CD14-positive monocyte (primary cell): ENCODE measurements around the gene HIVEP3. TPM values are rescaled to one million over a fixed set of nuclear protein-coding genes. Genes with fewer than 3 reads are reported as not detected.
A peak's percentile ranks its signal among the peaks of the same experiment; 100 is the strongest.

Experiments
- DNase-seq, 3 donors: peaks; one replicate each; pipeline ENCODE4 v3.0.0-alpha.2; 2011 to 2022
- H2AFZ ChIP-seq: 2 replicates; pipeline ENCODE4 v1.6.0; 2012; ENCODE audit warnings: mild to moderate bottlenecking, low read depth, low read length, inconsistent platforms; ENCODE audit not compliant: insufficient read depth, poor library complexity, severe bottlenecking
- H3K27ac ChIP-seq, 2 donors: 1 replicate in 1 of 2; 2 replicates in 1 of 2; pipeline ENCODE4 v1.5.1; 2012 to 2013; ENCODE audit warnings: low read length in 2 of 2, control low read depth in 1 of 2, inconsistent platforms in 1 of 2, low read depth in 1 of 2, mild to moderate bottlenecking in 1 of 2
- H3K27me3 ChIP-seq, 2 donors: one replicate each; pipeline versions ENCODE4 v1.6.0 to v1.6.1; 2011 to 2013; ENCODE audit warnings: low read length in 2 of 2; ENCODE audit not compliant: control insufficient read depth in 2 of 2, insufficient read depth in 2 of 2
- H3K36me3 ChIP-seq, 2 donors: replicated peaks in 1 of 2; 1 replicate in 1 of 2; 2 replicates in 1 of 2; pipeline versions ENCODE4 v1.5.1 to v1.6.1; 2012 to 2013; ENCODE audit warnings: low read length in 2 of 2, control low read depth in 1 of 2, inconsistent platforms in 1 of 2, mild to moderate bottlenecking in 1 of 2; ENCODE audit not compliant: insufficient read depth in 2 of 2, control insufficient read depth in 1 of 2
- H3K4me1 ChIP-seq, 2 donors: 1 replicate in 1 of 2; 2 replicates in 1 of 2; pipeline versions ENCODE4 v1.5.1 to v1.6.1; 2012 to 2013; ENCODE audit warnings: low read length in 2 of 2, control low read depth in 1 of 2, inconsistent platforms in 1 of 2, mild to moderate bottlenecking in 1 of 2, moderate library complexity in 1 of 2; ENCODE audit not compliant: insufficient read depth in 2 of 2, control insufficient read depth in 1 of 2
- H3K4me2 ChIP-seq: replicated peaks from 2 replicates; pipeline ENCODE3; 2012; ENCODE audit warnings: low read length, moderate library complexity, mild to moderate bottlenecking; ENCODE audit not compliant: poor library complexity, severe bottlenecking; ENCODE audit errors: extremely low read depth
- H3K4me3 ChIP-seq, 3 experiments: fragments of 200-600 bp in 1 of 3; sonication (generic) in 1 of 3; replicated peaks in 1 of 3; 1 replicate in 2 of 3; 2 replicates in 1 of 3; pipeline ENCODE4 v1.5.1; 2011 to 2013; ENCODE audit warnings: low read length in 3 of 3, mild to moderate bottlenecking in 3 of 3, control low read depth in 2 of 3, low read depth in 2 of 3, inconsistent platforms in 1 of 3, moderate library complexity in 1 of 3
- H3K79me2 ChIP-seq: 2 replicates; pipeline ENCODE4 v1.6.0; 2012; ENCODE audit warnings: mild to moderate bottlenecking, control low read depth, inconsistent platforms, low read length, moderate library complexity; ENCODE audit not compliant: insufficient read depth
- H3K9ac ChIP-seq: 2 replicates; pipeline ENCODE4 v1.6.0; 2017; ENCODE audit warnings: low read length, mild to moderate bottlenecking; ENCODE audit not compliant: insufficient read depth, poor library complexity, severe bottlenecking
- H3K9me3 ChIP-seq, 2 donors: replicated peaks in 1 of 2; 1 replicate in 1 of 2; 2 replicates in 1 of 2; pipeline versions ENCODE4 v1.5.1 to v1.6.1; 2012 to 2013; ENCODE audit warnings: low read length in 2 of 2, control low read depth in 1 of 2; ENCODE audit not compliant: control insufficient read depth in 1 of 2, insufficient read depth in 1 of 2
- H4K20me1 ChIP-seq: 2 replicates; pipeline ENCODE4 v1.6.0; 2012; ENCODE audit warnings: mild to moderate bottlenecking, low read length, control low read depth, moderate library complexity; ENCODE audit not compliant: insufficient read depth
- H3K27ac Mint-ChIP-seq, 7 donors: one replicate each; pipeline ENCODE4 v1.8.0; 2020; ENCODE audit warnings: mild to moderate bottlenecking in 7 of 7, mixed read lengths in 7 of 7, moderate library complexity in 6 of 7, inconsistent platforms in 2 of 7
- H3K27me3 Mint-ChIP-seq, 3 donors: one replicate each; pipeline ENCODE4 v1.8.0; 2021 to 2022; ENCODE audit warnings: low read depth in 3 of 3, mild to moderate bottlenecking in 3 of 3, mixed read lengths in 3 of 3, moderate library complexity in 3 of 3, inconsistent platforms in 1 of 3
- H3K36me3 Mint-ChIP-seq, 2 donors: one replicate each; pipeline ENCODE4 v1.8.0; 2020; ENCODE audit warnings: mixed read lengths in 2 of 2, inconsistent platforms in 1 of 2, mild to moderate bottlenecking in 1 of 2
- H3K4me1 Mint-ChIP-seq: one replicate; pipeline ENCODE4 v1.8.0; 2020; ENCODE audit warnings: mild to moderate bottlenecking, mixed read lengths
- H3K4me3 Mint-ChIP-seq, 2 donors: one replicate each; pipeline ENCODE4 v1.8.0; 2020; ENCODE audit warnings: mild to moderate bottlenecking in 2 of 2, mixed read lengths in 2 of 2, moderate library complexity in 1 of 2
- H3K9me3 Mint-ChIP-seq, 7 donors: one replicate each; pipeline ENCODE4 v1.8.0; 2020 to 2022; ENCODE audit warnings: mixed read lengths in 7 of 7, mild to moderate bottlenecking in 6 of 7, moderate library complexity in 6 of 7, inconsistent platforms in 2 of 7
- CTCF ChIP-seq: fragments of 200-600 bp; IDR thresholded peaks from one replicate; pipeline ENCODE4 v1.8.0; 2022; ENCODE audit warnings: antibody characterized with exemption, mild to moderate bottlenecking
- WGBS: methylation state at CpG from one replicate; pipeline ENCODE4 v1.1.5; 2013; ENCODE audit warnings: missing lambda C conversion rate; ENCODE audit not compliant: insufficient coverage; 5-methylcytosine and 5-hydroxymethylcytosine counted together
- intact Hi-C, 2 donors: fragments of 100-400 bp; cut with micrococcal nuclease; formaldehyde crosslinking; loops; one replicate each; pipeline versions ENCODE4 v1.15.0 to v1.15.1; 2023
- polyA plus RNA-seq, 3 donors: library from polyadenylated mRNA; depleted of rRNA in 1 of 3; unstranded in 2 of 3; stranded (reverse) in 1 of 3; fragments of 300-500 nt in 2 of 3; fragments of >200 nt in 1 of 3; fragmentation: Illumina TruSeq in 2 of 3; gene quantifications; 1 replicate in 2 of 3; 2 replicates in 1 of 3; pipeline ENCODE4 v1.2.3, GENCODE V29; 2012 to 2021

HIVEP3 gene
- polyA plus RNA-seq, 3 donors: 1.2 to 3.7 (median 1.8) TPM

- Mint-ChIP-seq H3K27me3 (no peaks in the 10 kb centered on the region), H3K9me3 (no peaks in the 10 kb centered on the region), H3K4me3 (peak overlapping the region in 1 of 2 donors; percentile 20), H3K4me1 (peaks cover 78% of the 10 kb centered on the region), H3K27ac (peak overlapping the region in 2 of 7 donors; percentile 15 to 50), H3K36me3 (peaks cover 0 to 3% of the 10 kb centered on the region in 2 donors)
- Histone ChIP-seq H3K79me2 (no peaks in the 10 kb centered on the region), H3K27ac (no peak overlapping the region), H3K4me2 (no peak overlapping the region), H4K20me1 (no peaks in the 10 kb centered on the region), H3K27me3 (no peaks in the 10 kb centered on the region), H3K4me3 (no peak overlapping the region), H3K9ac (no peak overlapping the region), H2AFZ (no peak overlapping the region), H3K4me1 (peaks cover 55 to 74% of the 10 kb centered on the region in 2 donors), H3K36me3 (no peaks in the 10 kb centered on the region), H3K9me3 (no peaks in the 10 kb centered on the region)
- 96% methylated on average over 5 of the region's 8 CpGs for WGBS
- no peak for TF ChIP-seq CTCF
- DNase-seq: no peak
- intact Hi-C loops: loop anchor here in 1 of 2 donors (10.0 kb wide), 1 partner anchor 229 kb away; no protein-coding TSS in a partner anchor
Measured at GRCh38 chr1:41805771-41806471, 112.8 kb downstream of the HIVEP3 start.

DNA sequence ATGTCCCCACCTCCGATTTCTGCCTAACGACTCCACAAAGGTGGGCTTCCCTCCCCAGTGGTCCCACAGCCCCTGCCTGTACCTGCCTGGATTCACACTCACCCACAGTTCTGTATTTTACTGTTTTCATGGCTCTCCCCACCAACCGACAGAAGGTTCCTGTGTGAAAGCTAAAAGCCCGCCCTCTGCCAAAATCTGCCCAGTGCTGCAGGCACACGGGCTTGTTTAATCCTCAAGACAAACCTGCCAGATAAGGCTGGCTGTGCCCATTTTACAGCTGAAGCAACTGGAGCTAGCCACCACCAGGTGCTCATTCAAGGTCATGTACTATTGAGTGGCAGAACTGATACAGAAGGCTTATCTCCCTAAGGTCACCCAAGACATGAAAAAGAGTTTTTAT, 114.5 kb downstream of the HIVEP3 start:
- H3K27me3 ChIP-seq: no peaks in the 10 kb centered on the region
- H3K36me3 Mint-ChIP-seq: peaks cover 0 to 3% of the 10 kb centered on the region in 2 donors
- peak overlapping the region in 1 of 2 donors; percentile 12 for H3K4me3 Mint-ChIP-seq
- peaks cover 0 to 3% (median 0%) of the 10 kb centered on the region in 7 donors for H3K9me3 Mint-ChIP-seq
- H3K4me2 ChIP-seq: no peak overlapping the region
- no peaks in the 10 kb centered on the region for H3K9me3 ChIP-seq
- peak overlapping the region; percentile 24 to 96 (median 79) for H3K27ac Mint-ChIP-seq
- H4K20me1 ChIP-seq: no peaks in the 10 kb centered on the region
- H3K36me3 ChIP-seq: no peaks in the 10 kb centered on the region
- H3K9ac ChIP-seq: no peak overlapping the region
- no peak for DNase-seq
- H3K4me3 ChIP-seq: no peak overlapping the region
- no peaks in the 10 kb centered on the region for H3K79me2 ChIP-seq
- H3K4me1 Mint-ChIP-seq: peaks cover 78% of the 10 kb centered on the region
- no peak overlapping the region for H2AFZ ChIP-seq
- no peaks in the 10 kb centered on the region for H3K27me3 Mint-ChIP-seq
- peaks cover 57 to 74% of the 10 kb centered on the region in 2 donors for H3K4me1 ChIP-seq
- H3K27ac ChIP-seq: peak overlapping the region in 1 of 2 donors; percentile 95
- TF ChIP-seq CTCF: no peak
- intact Hi-C loops: loop anchor here (5.0 to 10.0 kb wide), 4 partner anchors 37 to 231 kb away; no protein-coding TSS in a partner anchor
- 36% methylated on average over 2 of the region's 5 CpGs for WGBS
